ENCODE results near the gene SLCO4C1. TPM values are rescaled to one million over a fixed set of nuclear protein-coding genes. Genes with fewer than 3 reads are reported as not detected.

Gene SLCO4C1
- total RNA-seq, 4 donors from 2014 or later: not detected

- no peak for TF ChIP-seq POLR2A (IDR thresholded peaks at IDR 0.05)
- no peaks in the 10 kb centered on the region for H3K4me1 ChIP-seq
- H3K27me3 ChIP-seq: no peaks in the 10 kb centered on the region
- no peaks in the 10 kb centered on the region for H3K36me3 ChIP-seq
- H3K9me3 ChIP-seq: no peaks in the 10 kb centered on the region
- intact Hi-C loops (cut with DNase I; ENCODE audit: low total_unique reads): no loop called here
- ATAC-seq: no peak
- in situ Hi-C loops (cut with MboI; ENCODE audit: low sequenced_read_pairs in 4 of 4): no loop called here
- H3K27ac ChIP-seq: no peak overlapping the region
- no peak for DNase-seq
- H3K4me3 ChIP-seq: no peak overlapping the region
These were observed 52.9 kb downstream of the SLCO4C1 start for GRCh38 chr5:102243213-102243612.

GRCh38 chr5:102241809-102242421 is 54.2 kb downstream of the SLCO4C1 start:
- Histone ChIP-seq H3K27me3 (no peaks in the 10 kb centered on the region), H3K36me3 (no peaks in the 10 kb centered on the region), H3K4me1 (no peaks in the 10 kb centered on the region), H3K9me3 (no peaks in the 10 kb centered on the region), H3K27ac (no peak overlapping the region), H3K4me3 (no peak overlapping the region)
- TF ChIP-seq POLR2A (IDR thresholded peaks at IDR 0.05): no peak
- DNase-seq (no peak), ATAC-seq (no peak)
- intact Hi-C loops (cut with DNase I; ENCODE audit: low total_unique reads): no loop called here
- in situ Hi-C loops (cut with MboI; ENCODE audit: low sequenced_read_pairs in 4 of 4): no loop called here

GRCh38 chr5:102231693-102232619 is 64.1 kb downstream of the SLCO4C1 start:
- TF ChIP-seq POLR2A (IDR thresholded peaks at IDR 0.05) (no peak), CTCF (IDR thresholded peaks at IDR 0.05 in 4 of 5, conservative IDR thresholded peaks at IDR 0.05 in 1 of 5) (no peak)
- Histone ChIP-seq H3K4me3 (no peak overlapping the region), H3K9me3 (no peaks in the 10 kb centered on the region), H3K36me3 (no peaks in the 10 kb centered on the region), H3K27me3 (no peaks in the 10 kb centered on the region), H3K4me1 (no peaks in the 10 kb centered on the region), H3K27ac (no peak overlapping the region)
- ATAC-seq: no peak
- in situ Hi-C loops (cut with MboI; ENCODE audit: low sequenced_read_pairs in 4 of 4) (no loop called here), intact Hi-C loops (cut with DNase I; ENCODE audit: low total_unique reads) (no loop called here)
- no peak for DNase-seq

GRCh38 chr5:102229685-102230084 is 66.4 kb downstream of the SLCO4C1 start:
- TF ChIP-seq POLR2A (IDR thresholded peaks at IDR 0.05): no peak
- no peak for TF ChIP-seq CTCF (IDR thresholded peaks at IDR 0.05 in 4 of 5, conservative IDR thresholded peaks at IDR 0.05 in 1 of 5)
- Histone ChIP-seq H3K4me1 (no peaks in the 10 kb centered on the region), H3K36me3 (no peaks in the 10 kb centered on the region), H3K9me3 (no peaks in the 10 kb centered on the region), H3K27ac (no peak overlapping the region), H3K27me3 (no peaks in the 10 kb centered on the region), H3K4me3 (no peak overlapping the region)
- in situ Hi-C loops (cut with MboI; ENCODE audit: low sequenced_read_pairs in 4 of 4) (no loop called here), intact Hi-C loops (cut with DNase I; ENCODE audit: low total_unique reads) (no loop called here)
- DNase-seq (no peak), ATAC-seq (no peak)

- TF ChIP-seq POLR2A (IDR thresholded peaks at IDR 0.05) (no peak), CTCF (IDR thresholded peaks at IDR 0.05 in 4 of 5, conservative IDR thresholded peaks at IDR 0.05 in 1 of 5) (no peak)
- ATAC-seq: no peak
- DNase-seq: no peak
- H3K4me3 ChIP-seq: no peak overlapping the region
- no peak overlapping the region for H3K27ac ChIP-seq
- intact Hi-C loops (cut with DNase I; ENCODE audit: low total_unique reads): no loop called here
- in situ Hi-C loops (cut with MboI; ENCODE audit: low sequenced_read_pairs in 4 of 4): no loop called here
- no peaks in the 10 kb centered on the region for H3K36me3 ChIP-seq
- H3K27me3 ChIP-seq: no peaks in the 10 kb centered on the region
- no peaks in the 10 kb centered on the region for H3K4me1 ChIP-seq
- no peaks in the 10 kb centered on the region for H3K9me3 ChIP-seq
These were observed 69.8 kb downstream of the SLCO4C1 start for GRCh38 chr5:102226321-102226720.
